Measurements from ENCODE around the gene PTGR3. TPM values are rescaled to one million over a fixed set of nuclear protein-coding genes. Genes with fewer than 3 reads are reported as not detected.
"Not testable (repeated sequence)": the region's sequence is repeated elsewhere in the genome, so short reads cannot be mapped to it uniquely, and the experiment has no call there.

The PTGR3 gene
- total RNA-seq, 2 experiments from 2014 or later = 14.1 to 14.3 TPM

DNA sequence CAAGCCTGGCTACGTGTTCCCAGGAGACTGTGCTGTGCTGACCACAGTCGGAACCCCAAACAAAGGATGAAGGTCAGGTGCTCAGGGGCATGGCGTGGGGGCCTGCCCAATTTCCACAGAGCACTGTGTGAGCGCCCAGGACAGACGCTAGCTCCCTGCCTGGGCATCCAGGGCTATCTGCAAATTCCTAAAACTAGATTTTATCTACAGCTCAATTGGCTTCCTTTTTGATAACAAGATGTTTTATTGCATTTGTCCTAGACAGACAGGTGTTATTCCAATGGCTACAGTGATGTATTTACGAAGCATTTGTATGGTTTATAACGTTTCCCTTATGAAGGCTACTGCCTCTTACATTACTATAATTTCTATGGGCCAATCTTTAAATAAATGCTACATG lies 16.0 kb downstream of the PTGR3 start:
- CTCF ChIA-PET = no interaction called here
- Histone ChIP-seq H3K36me3 (ENCODE audit: insufficient read depth, low read length) (no peaks in the 10 kb centered on the region), H3K4me1 (ENCODE audit: insufficient read depth, low read length) (peaks cover 2% of the 10 kb centered on the region), H3K27me3 (ENCODE audit: control insufficient read depth in 1 of 2, insufficient read depth in 2 of 2, low read length in 2 of 2) (no peaks in the 10 kb centered on the region), H3K4me3 (ENCODE audit: low read length) (no peak overlapping the region), H3K27ac (ENCODE audit: low read depth in 1 of 2, low read length in 2 of 2) (no peak overlapping the region), H3K9me3 (ENCODE audit: control insufficient read depth in 1 of 2, insufficient read depth in 1 of 2, low read length in 2 of 2) (no peaks in the 10 kb centered on the region)
- Mint-ChIP-seq H3K27ac (no peak overlapping the region), H3K27me3 (no peaks in the 10 kb centered on the region), H3K4me1 (ENCODE audit: low read depth) (peaks cover 22% of the 10 kb centered on the region), H3K4me3 (no peak overlapping the region), H3K9me3 (no peaks in the 10 kb centered on the region), H3K36me3 (ENCODE audit: low read depth) (no peaks in the 10 kb centered on the region)
- ATAC-seq (ENCODE audit: poor library complexity) (no peak), DNase-seq (no peak)
- TF ChIP-seq, protein P1, sequence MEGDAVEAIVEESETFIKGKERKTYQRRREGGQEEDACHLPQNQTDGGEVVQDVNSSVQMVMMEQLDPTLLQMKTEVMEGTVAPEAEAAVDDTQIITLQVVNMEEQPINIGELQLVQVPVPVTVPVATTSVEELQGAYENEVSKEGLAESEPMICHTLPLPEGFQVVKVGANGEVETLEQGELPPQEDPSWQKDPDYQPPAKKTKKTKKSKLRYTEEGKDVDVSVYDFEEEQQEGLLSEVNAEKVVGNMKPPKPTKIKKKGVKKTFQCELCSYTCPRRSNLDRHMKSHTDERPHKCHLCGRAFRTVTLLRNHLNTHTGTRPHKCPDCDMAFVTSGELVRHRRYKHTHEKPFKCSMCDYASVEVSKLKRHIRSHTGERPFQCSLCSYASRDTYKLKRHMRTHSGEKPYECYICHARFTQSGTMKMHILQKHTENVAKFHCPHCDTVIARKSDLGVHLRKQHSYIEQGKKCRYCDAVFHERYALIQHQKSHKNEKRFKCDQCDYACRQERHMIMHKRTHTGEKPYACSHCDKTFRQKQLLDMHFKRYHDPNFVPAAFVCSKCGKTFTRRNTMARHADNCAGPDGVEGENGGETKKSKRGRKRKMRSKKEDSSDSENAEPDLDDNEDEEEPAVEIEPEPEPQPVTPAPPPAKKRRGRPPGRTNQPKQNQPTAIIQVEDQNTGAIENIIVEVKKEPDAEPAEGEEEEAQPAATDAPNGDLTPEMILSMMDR (IDR thresholded peaks at IDR 0.05) = no peak
- intact Hi-C loops (cut with DNase I, micrococcal nuclease) = no loop called here
- POLR2A ChIA-PET = interaction anchor here (0.6 kb wide), 1 partner anchor 9 kb away, joined by 4 read pairs; no protein-coding TSS in a partner anchor

- Histone ChIP-seq H3K4me3 (ENCODE audit: low read length) (no peak overlapping the region), H3K27me3 (ENCODE audit: control insufficient read depth in 1 of 2, insufficient read depth in 2 of 2, low read length in 2 of 2) (no peaks in the 10 kb centered on the region), H3K4me1 (ENCODE audit: insufficient read depth, low read length) (peaks cover 2% of the 10 kb centered on the region), H3K36me3 (ENCODE audit: insufficient read depth, low read length) (no peaks in the 10 kb centered on the region), H3K9me3 (ENCODE audit: control insufficient read depth in 1 of 2, insufficient read depth in 1 of 2, low read length in 2 of 2) (no peaks in the 10 kb centered on the region), H3K27ac (ENCODE audit: low read depth in 1 of 2, low read length in 2 of 2) (no peak overlapping the region)
- Mint-ChIP-seq H3K27me3 (peaks cover 4% of the 10 kb centered on the region), H3K36me3 (ENCODE audit: low read depth) (no peaks in the 10 kb centered on the region), H3K4me1 (ENCODE audit: low read depth) (peaks cover 8% of the 10 kb centered on the region), H3K27ac (no peak overlapping the region), H3K9me3 (no peaks in the 10 kb centered on the region), H3K4me3 (no peak overlapping the region)
- TF ChIP-seq, protein P1 (IDR thresholded peaks at IDR 0.05) = no peak
- ChIA-PET CTCF (no interaction called here), POLR2A (no interaction called here)
- intact Hi-C loops (cut with DNase I, micrococcal nuclease) = no loop called here
- DNase-seq = no peak
- no peak for ATAC-seq (ENCODE audit: poor library complexity)
Measured at GRCh38 chr18:75189696-75190095, 19.2 kb downstream of the PTGR3 start.

DNA sequence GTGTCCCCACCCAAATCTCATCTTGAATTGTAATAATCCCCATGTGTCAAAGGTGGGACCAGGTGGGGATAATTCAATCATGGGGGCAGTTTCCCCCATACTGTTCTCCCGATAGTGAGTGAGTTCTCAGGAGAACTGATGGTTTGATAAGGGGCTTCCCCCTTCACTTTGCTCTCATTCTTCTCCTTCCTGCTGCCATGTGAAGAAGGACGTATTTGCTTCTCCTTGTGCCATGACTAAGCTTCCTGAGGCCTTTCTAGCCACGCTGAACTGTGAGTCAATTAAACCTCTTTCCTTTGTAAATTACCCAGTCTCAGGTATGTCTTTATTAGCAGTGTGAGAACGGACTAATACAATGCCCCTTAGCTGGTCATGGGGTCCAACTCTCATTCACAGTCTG lies 21.2 kb downstream of the PTGR3 start:
- H3K27me3 ChIP-seq (ENCODE audit: control insufficient read depth in 1 of 2, insufficient read depth in 2 of 2, low read length in 2 of 2); DNase-seq; H3K4me3 ChIP-seq (ENCODE audit: low read length); H3K36me3 Mint-ChIP-seq (ENCODE audit: low read depth); H3K27me3 Mint-ChIP-seq; H3K27ac ChIP-seq (ENCODE audit: low read depth in 1 of 2, low read length in 2 of 2); H3K9me3 Mint-ChIP-seq; H3K4me1 ChIP-seq (ENCODE audit: insufficient read depth, low read length); H3K4me3 Mint-ChIP-seq; H3K36me3 ChIP-seq (ENCODE audit: insufficient read depth, low read length); intact Hi-C loops (cut with DNase I, micrococcal nuclease); H3K4me1 Mint-ChIP-seq (ENCODE audit: low read depth); ATAC-seq (ENCODE audit: poor library complexity); CTCF ChIA-PET; H3K9me3 ChIP-seq (ENCODE audit: control insufficient read depth in 1 of 2, insufficient read depth in 1 of 2, low read length in 2 of 2); H3K27ac Mint-ChIP-seq: not testable (repeated sequence)
- POLR2A ChIA-PET = interaction anchor here (0.6 kb wide), 1 partner anchor 23 kb away, joined by 3 read pairs; the partner anchor contains the start of gene TSHZ1

DNA sequence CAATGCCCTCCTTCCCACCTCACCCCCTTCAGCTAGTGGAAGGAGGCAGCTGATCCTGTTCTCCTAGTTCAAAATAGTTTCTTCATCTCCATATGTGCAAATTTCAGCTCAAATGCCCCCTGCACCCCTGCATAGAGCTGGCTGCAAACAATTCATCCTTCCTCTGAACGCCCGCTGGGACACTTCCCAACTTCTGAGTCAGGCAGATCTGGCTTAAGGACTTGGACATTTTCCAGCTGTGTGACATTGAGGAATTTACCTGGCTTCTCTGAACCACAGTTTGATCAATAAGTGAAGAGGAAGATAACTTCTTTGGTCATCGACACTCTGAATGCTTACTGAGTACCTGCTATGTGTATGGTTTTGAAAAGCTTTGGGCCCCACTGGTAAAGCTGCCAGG lies 23.5 kb downstream of the PTGR3 start:
- TF ChIP-seq, protein P1 (IDR thresholded peaks at IDR 0.05) = no peak
- no peaks in the 10 kb centered on the region for H3K9me3 Mint-ChIP-seq
- no peak for DNase-seq
- Histone ChIP-seq H3K27ac (ENCODE audit: low read depth in 1 of 2, low read length in 2 of 2) (no peak overlapping the region), H3K36me3 (ENCODE audit: insufficient read depth, low read length) (no peaks in the 10 kb centered on the region), H3K4me3 (ENCODE audit: low read length) (no peak overlapping the region), H3K9me3 (ENCODE audit: control insufficient read depth in 1 of 2, insufficient read depth in 1 of 2, low read length in 2 of 2) (no peaks in the 10 kb centered on the region), H3K27me3 (ENCODE audit: control insufficient read depth in 1 of 2, insufficient read depth in 2 of 2, low read length in 2 of 2) (no peaks in the 10 kb centered on the region), H3K4me1 (ENCODE audit: insufficient read depth, low read length) (no peaks in the 10 kb centered on the region)
- H3K4me1 Mint-ChIP-seq (ENCODE audit: low read depth) = no peaks in the 10 kb centered on the region
- no peak overlapping the region for H3K27ac Mint-ChIP-seq
- POLR2A ChIA-PET = no interaction called here
- H3K4me3 Mint-ChIP-seq = no peak overlapping the region
- no peaks in the 10 kb centered on the region for H3K36me3 Mint-ChIP-seq (ENCODE audit: low read depth)
- intact Hi-C loops (cut with DNase I, micrococcal nuclease) = no loop called here
- CTCF ChIA-PET = interaction anchor here (1.0 kb wide), 1 partner anchor 13 kb away, joined by 3 read pairs; no protein-coding TSS in a partner anchor
- peaks cover 4% of the 10 kb centered on the region for H3K27me3 Mint-ChIP-seq
- no peak for ATAC-seq (ENCODE audit: poor library complexity)
